Cardiac muscle cell (in vitro differentiated cells and primary cell): ENCODE results near the gene LRFN2. TPM values are rescaled to one million over a fixed set of nuclear protein-coding genes. Genes with fewer than 3 reads are reported as not detected.

Experiments
- DNase-seq, 2 donors: peaks; one replicate each; pipeline versions ENCODE4 v3.0.0 to v3.0.0-alpha.2; 2010 to 2017; ENCODE audit warnings: low read depth in 1 of 2, low spot score in 1 of 2
- H3K27ac ChIP-seq: fragments of 200-600 bp; sonication (generic); 2 replicates; pipeline ENCODE4 v1.5.1; 2016
- H3K27me3 ChIP-seq: fragments of 200-600 bp; sonication (generic); 2 replicates; pipeline ENCODE4 v1.6.0; 2016; ENCODE audit warnings: control low read depth
- H3K36me3 ChIP-seq: fragments of 200-600 bp; sonication (generic); 2 replicates; pipeline ENCODE4 v1.5.1; 2016; ENCODE audit warnings: control low read depth
- H3K4me1 ChIP-seq: fragments of 200-600 bp; sonication (generic); 2 replicates; pipeline ENCODE4 v1.8.1; 2017; ENCODE audit warnings: low read depth, mild to moderate bottlenecking, mixed run types
- H3K4me3 ChIP-seq: fragments of 200-600 bp; sonication (generic); 2 replicates; pipeline ENCODE4 v1.5.1; 2016; ENCODE audit warnings: mild to moderate bottlenecking
- H3K9me3 ChIP-seq: fragments of 200-600 bp; sonication (generic); 2 replicates; pipeline ENCODE4 v1.5.1; 2017; ENCODE audit warnings: low read depth, mild to moderate bottlenecking, control low read depth
- CTCF ChIP-seq: IDR thresholded peaks from 2 replicates; pipeline ENCODE4 v1.5.1; 2012; ENCODE audit warnings: low read depth, mild to moderate bottlenecking, low read length
- polyA plus RNA-seq: library from polyadenylated mRNA; unstranded; fragments of >200 nt; fragmentation: Nextera tagmentation; extraction: Ambion mirVana; gene quantifications from 2 replicates; pipeline ENCODE4 v1.2.1, GENCODE V29; 2016
- total RNA-seq: library from RNA; depleted of rRNA; stranded (reverse); fragments of >200 nt; gene quantifications from 2 replicates; pipeline ENCODE4 v1.2.3, GENCODE V29; 2016

LRFN2 gene
- total RNA-seq, result 0.15 TPM in 1 of 2 replicates, not detected in the other
- polyA plus RNA-seq, result not detected in 2 replicates

DNA sequence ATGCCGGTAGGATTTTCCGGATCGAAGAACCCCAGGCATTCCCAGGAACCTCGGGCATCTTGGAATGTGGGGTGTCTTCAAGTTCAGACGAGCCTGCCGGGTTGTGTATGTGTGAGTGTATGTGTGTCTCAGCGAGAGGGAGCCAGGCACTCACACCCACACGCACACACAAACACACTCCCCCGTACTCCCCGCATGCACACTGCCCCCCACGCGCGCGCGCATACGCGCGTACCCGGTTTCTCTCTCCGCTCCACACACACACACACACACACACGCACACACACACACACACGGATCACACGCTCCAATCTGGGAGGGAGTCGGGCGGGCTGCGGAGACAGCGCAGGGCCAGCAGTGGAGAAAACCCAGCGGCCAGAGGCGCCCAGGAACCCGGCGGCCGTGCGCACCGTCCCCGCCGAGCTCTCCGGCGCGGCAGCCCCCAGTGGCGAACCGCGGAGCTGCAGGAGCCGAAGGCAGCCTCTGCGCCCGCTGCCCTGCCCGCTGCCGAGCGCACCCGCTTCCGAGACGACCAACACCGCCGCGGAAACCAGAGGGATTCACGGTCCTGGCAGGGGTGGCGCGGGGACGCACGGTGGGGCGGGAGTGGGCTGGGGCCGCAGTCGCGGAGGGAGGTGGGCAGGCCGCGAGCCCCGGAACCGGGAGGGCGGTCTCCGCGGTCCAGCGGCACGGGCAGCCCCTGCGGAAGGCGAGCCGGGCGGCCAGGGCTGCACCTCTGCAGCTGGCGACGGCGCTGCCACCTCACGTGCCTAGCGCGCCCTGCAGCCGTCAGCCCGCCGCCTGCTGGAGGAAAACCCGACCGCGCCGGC lies at the start of gene LRFN2:
TSS of gene LRFN2 (minus strand) at position 125 of the 830 bp plus-strand sequence.
- Histone ChIP-seq H3K27me3 (peaks cover 61% of the 10 kb centered on the region), H3K27ac (no peak within 1 kb of the TSS), H3K4me3 (peak within 1 kb of the TSS; percentile 39), H3K36me3 (no peaks in the 10 kb centered on the region), H3K4me1 (no peaks in the 10 kb centered on the region), H3K9me3 (no peaks in the 10 kb centered on the region)
- TF ChIP-seq CTCF, result peak; percentile 61
- DNase-seq, result peak; percentile 81 to 90

DNA sequence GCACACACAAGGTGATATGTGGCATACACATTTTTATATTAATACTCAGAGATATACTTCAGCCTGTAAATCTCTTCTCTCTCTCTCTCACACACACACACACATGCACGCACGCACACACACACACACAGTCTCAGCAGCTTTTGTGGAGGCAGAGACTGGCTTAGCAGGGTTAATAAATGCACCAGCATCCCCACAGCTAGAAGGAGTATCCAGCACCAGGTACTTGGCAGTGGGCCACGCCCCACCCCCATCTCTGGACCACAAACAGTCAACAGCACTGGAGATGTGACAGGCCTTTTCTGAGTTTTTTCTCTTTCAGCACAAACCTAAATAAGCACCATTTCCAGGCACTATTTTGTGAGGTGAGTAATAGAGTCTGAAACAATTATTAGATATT lies 47.3 kb upstream of the LRFN2 start:
- H3K4me3 ChIP-seq, result no peak overlapping the region
- H3K4me1 ChIP-seq, result peaks cover 5% of the 10 kb centered on the region
- H3K36me3 ChIP-seq, result no peaks in the 10 kb centered on the region
- no peaks in the 10 kb centered on the region for H3K9me3 ChIP-seq
- no peak overlapping the region for H3K27ac ChIP-seq
- no peaks in the 10 kb centered on the region for H3K27me3 ChIP-seq
- TF ChIP-seq CTCF, result no peak
- DNase-seq, result no peak

- Histone ChIP-seq H3K9me3 (no peaks in the 10 kb centered on the region), H3K27me3 (no peaks in the 10 kb centered on the region), H3K36me3 (no peaks in the 10 kb centered on the region), H3K27ac (no peak overlapping the region), H3K4me1 (peaks cover 5% of the 10 kb centered on the region), H3K4me3 (no peak overlapping the region)
- no peak for TF ChIP-seq CTCF
- no peak for DNase-seq
These were observed 44.6 kb upstream of the LRFN2 start for GRCh38 chr6:40631744-40632143.

- Histone ChIP-seq H3K27ac (no peak overlapping the region), H3K9me3 (no peaks in the 10 kb centered on the region), H3K36me3 (no peaks in the 10 kb centered on the region), H3K27me3 (no peaks in the 10 kb centered on the region), H3K4me1 (peaks cover 5% of the 10 kb centered on the region), H3K4me3 (no peak overlapping the region)
- DNase-seq, result no peak
- no peak for TF ChIP-seq CTCF
These were observed 43.3 kb upstream of the LRFN2 start for GRCh38 chr6:40630488-40630887.

DNA sequence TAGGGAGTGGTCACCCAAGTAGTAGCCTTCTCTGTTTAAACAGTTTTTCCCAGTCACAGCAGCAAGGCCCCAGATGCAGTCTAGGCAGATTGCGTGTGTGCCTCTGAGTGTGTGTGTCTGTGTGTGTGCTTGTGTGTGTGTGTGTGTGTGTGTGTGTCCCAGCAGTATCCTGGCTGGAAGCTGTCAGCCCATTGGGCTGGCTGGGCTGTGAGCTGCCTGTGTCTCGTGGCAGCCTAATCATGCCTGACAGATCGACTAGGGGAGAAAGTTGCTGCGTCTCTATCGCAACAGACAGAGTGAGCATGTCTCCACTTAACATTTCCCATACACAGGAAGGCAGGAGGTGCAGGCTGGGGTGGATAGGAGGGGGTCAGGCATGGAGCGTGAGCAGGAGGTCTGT lies 42.9 kb upstream of the LRFN2 start:
- no peaks in the 10 kb centered on the region for H3K36me3 ChIP-seq
- peaks cover 5% of the 10 kb centered on the region for H3K4me1 ChIP-seq
- H3K27ac ChIP-seq, result peak overlapping the region; percentile 40
- DNase-seq, result peak in 1 of 2 donors; percentile 65
- no peaks in the 10 kb centered on the region for H3K9me3 ChIP-seq
- TF ChIP-seq CTCF, result no peak
- no peaks in the 10 kb centered on the region for H3K27me3 ChIP-seq
- H3K4me3 ChIP-seq, result no peak overlapping the region
